H9 (cell line): ENCODE measurements around the gene GDNF. TPM values are rescaled to one million over a fixed set of nuclear protein-coding genes. Genes with fewer than 3 reads are reported as not detected.
"Not testable (repeated sequence)": the region's sequence is repeated elsewhere in the genome, so short reads cannot be mapped to it uniquely, and the experiment has no call there.

ENCODE experiments used
- DNase-seq: peaks from one replicate; pipeline ENCODE4 v3.0.0-alpha.2; 2017
- H2AFZ ChIP-seq: one replicate; pipeline ENCODE4 v1.6.1; 2013; ENCODE audit warnings: mild to moderate bottlenecking, low read length, control low read depth, moderate library complexity
- H2AK5ac ChIP-seq: 2 replicates; pipeline ENCODE4 v1.6.1; 2013; ENCODE audit warnings: low read length, control low read depth, mixed read lengths; ENCODE audit not compliant: insufficient read length
- H2BK120ac ChIP-seq: one replicate; pipeline ENCODE4 v1.6.1; 2013; ENCODE audit warnings: low read depth, mild to moderate bottlenecking, low read length, control low read depth, inconsistent platforms; ENCODE audit not compliant: poor library complexity, severe bottlenecking
- H2BK12ac ChIP-seq: 2 replicates; pipeline ENCODE4 v1.6.1; 2013; ENCODE audit warnings: low read length, control low read depth, mixed read lengths, low read depth; ENCODE audit not compliant: insufficient read length
- H2BK15ac ChIP-seq: 2 replicates; pipeline ENCODE4 v1.6.1; 2013; ENCODE audit warnings: low read depth, low read length, control low read depth
- H2BK20ac ChIP-seq: one replicate; pipeline ENCODE4 v1.6.1; 2013; ENCODE audit warnings: low read depth, mild to moderate bottlenecking, low read length, control low read depth, inconsistent platforms; ENCODE audit not compliant: poor library complexity, severe bottlenecking
- H2BK5ac ChIP-seq: 2 replicates; pipeline ENCODE4 v1.6.1; 2013; ENCODE audit warnings: low read length, control low read depth, mixed read lengths; ENCODE audit not compliant: insufficient read length
- H3K14ac ChIP-seq: 2 replicates; pipeline ENCODE4 v1.6.1; 2013; ENCODE audit warnings: low read length, control low read depth; ENCODE audit not compliant: insufficient read depth
- H3K18ac ChIP-seq: 2 replicates; pipeline ENCODE4 v1.6.1; 2013; ENCODE audit warnings: low read depth, mild to moderate bottlenecking, mixed read lengths, low read length, control low read depth; ENCODE audit not compliant: insufficient read length
- H3K23ac ChIP-seq: 2 replicates; pipeline ENCODE4 v1.6.1; 2013; ENCODE audit warnings: low read length, control low read depth, mixed read lengths, low read depth; ENCODE audit not compliant: insufficient read length
- H3K23me2 ChIP-seq: 2 replicates; pipeline ENCODE4 v1.6.1; 2013; ENCODE audit warnings: low read depth, mild to moderate bottlenecking, mixed read lengths, low read length, control low read depth; ENCODE audit not compliant: insufficient read length, poor library complexity, severe bottlenecking
- H3K27ac ChIP-seq: 2 replicates; pipeline ENCODE4 v1.5.1; 2013; ENCODE audit warnings: low read length, control low read depth, mixed read lengths, low read depth; ENCODE audit not compliant: insufficient read length
- H3K27me3 ChIP-seq: 2 replicates; pipeline ENCODE4 v1.6.1; 2013; ENCODE audit warnings: low read length, control low read depth, inconsistent platforms; ENCODE audit not compliant: insufficient read depth
- H3K4ac ChIP-seq: 2 replicates; pipeline ENCODE4 v1.6.1; 2013; ENCODE audit warnings: low read depth, mild to moderate bottlenecking, control low read depth, inconsistent platforms, low read length, moderate library complexity
- H3K4me1 ChIP-seq: 2 replicates; pipeline ENCODE4 v1.6.1; 2013; ENCODE audit warnings: low read length, control low read depth, inconsistent platforms; ENCODE audit not compliant: insufficient read depth
- H3K4me2 ChIP-seq: 2 replicates; pipeline ENCODE4 v1.6.1; 2013; ENCODE audit warnings: low read length, control low read depth, mixed read lengths; ENCODE audit not compliant: insufficient read length, insufficient read depth
- H3K56ac ChIP-seq: 2 replicates; pipeline ENCODE4 v1.6.1; 2013; ENCODE audit warnings: low read depth, mild to moderate bottlenecking, mixed read lengths, low read length, control low read depth; ENCODE audit not compliant: insufficient read length
- H3K79me1 ChIP-seq: 2 replicates; pipeline ENCODE4 v1.6.1; 2013; ENCODE audit warnings: low read depth, mild to moderate bottlenecking, moderate library complexity, low read length, control low read depth, inconsistent platforms; ENCODE audit not compliant: insufficient read depth, poor library complexity, severe bottlenecking
- H3K79me2 ChIP-seq: 2 replicates; pipeline ENCODE4 v1.6.1; 2013; ENCODE audit warnings: low read length, control low read depth, inconsistent platforms; ENCODE audit not compliant: insufficient read depth
- H3K9ac ChIP-seq: 2 replicates; pipeline ENCODE4 v1.6.1; 2013; ENCODE audit warnings: low read length, control low read depth, mixed read lengths; ENCODE audit not compliant: insufficient read length; ENCODE audit errors: extremely low read depth
- H3K9me3 ChIP-seq: one replicate; pipeline ENCODE4 v1.6.1; 2013; ENCODE audit warnings: low read depth, low read length, inconsistent platforms; ENCODE audit not compliant: control insufficient read depth
- H3T11ph ChIP-seq: one replicate; pipeline ENCODE4 v1.6.1; 2013; ENCODE audit warnings: mild to moderate bottlenecking, low read length, control low read depth, inconsistent platforms
- H4K20me1 ChIP-seq: one replicate; pipeline ENCODE4 v1.6.1; 2013; ENCODE audit not compliant: control insufficient read depth, insufficient read length, insufficient read depth
- H4K5ac ChIP-seq: 2 replicates; pipeline ENCODE4 v1.6.1; 2013; ENCODE audit warnings: low read depth, mild to moderate bottlenecking, mixed read lengths, low read length, control low read depth; ENCODE audit not compliant: insufficient read length
- H4K8ac ChIP-seq: replicated peaks from 2 replicates; pipeline ENCODE4 v1.6.1; 2013; ENCODE audit warnings: low read length, control low read depth, mixed read lengths, low read depth; ENCODE audit not compliant: insufficient read length
- H4K91ac ChIP-seq: 2 replicates; pipeline ENCODE4 v1.6.1; 2013; ENCODE audit warnings: low read depth, mild to moderate bottlenecking, moderate library complexity, mixed read lengths, low read length, control low read depth; ENCODE audit not compliant: insufficient read length
- H3K27ac Mint-ChIP-seq, 3 experiments: 2 replicates in 2 of 3; 3 replicates in 1 of 3; pipeline ENCODE4 v1.8.0; 2020 to 2021; ENCODE audit warnings: mixed read lengths in 3 of 3, mild to moderate bottlenecking in 1 of 3, moderate library complexity in 1 of 3
- H3K27me3 Mint-ChIP-seq: 2 replicates; pipeline ENCODE4 v1.8.0; 2021; ENCODE audit warnings: low read depth, mild to moderate bottlenecking, moderate library complexity, mixed read lengths
- H3K36me3 Mint-ChIP-seq, 3 experiments: 2 replicates in 2 of 3; 3 replicates in 1 of 3; pipeline ENCODE4 v1.8.0; 2020 to 2021; ENCODE audit warnings: low read depth in 3 of 3, mixed read lengths in 3 of 3; ENCODE audit not compliant: insufficient read depth in 1 of 3
- H3K4me1 Mint-ChIP-seq, 2 experiments: 2 replicates each; pipeline ENCODE4 v1.8.0; 2020; ENCODE audit warnings: mixed read lengths in 2 of 2
- H3K4me3 Mint-ChIP-seq, 2 experiments: 2 replicates in 1 of 2; 3 replicates in 1 of 2; pipeline ENCODE4 v1.8.0; 2020 to 2021; ENCODE audit warnings: mild to moderate bottlenecking in 2 of 2, mixed read lengths in 2 of 2, moderate library complexity in 1 of 2
- H3K9me3 Mint-ChIP-seq, 2 experiments: 2 replicates in 1 of 2; 3 replicates in 1 of 2; pipeline ENCODE4 v1.8.0; 2020; ENCODE audit warnings: mild to moderate bottlenecking in 2 of 2, mixed read lengths in 2 of 2, moderate library complexity in 1 of 2
- CTCF ChIP-seq: fragments of 200-600 bp; sonication (generic); conservative IDR thresholded peaks from 3 replicates; pipeline ENCODE4 v1.8.0; 2021; ENCODE audit warnings: antibody characterized with exemption, mild to moderate bottlenecking
- WGBS: extraction: QIAGEN DNeasy Blood & Tissue Kit; methylation state at CpG from one replicate; pipeline ENCODE4 v1.1.7; 2013; ENCODE audit warnings: missing lambda C conversion rate, low lambda C conversion rate, mixed read lengths; ENCODE audit not compliant: insufficient read length; ENCODE audit errors: extremely low coverage; 5-methylcytosine and 5-hydroxymethylcytosine counted together
- total RNA-seq: library from RNA; stranded (reverse); gene quantifications from 2 replicates; pipeline ENCODE4 v1.2.1, GENCODE V29; 2021

Gene GDNF
- total RNA-seq, 1 experiment from 2014 or later: not detected

GRCh38 chr5:37867654-37868053 is 27.8 kb upstream of the GDNF start:
- Histone ChIP-seq H4K5ac (no peak overlapping the region), H3K23me2 (no peaks in the 10 kb centered on the region), H2BK15ac (no peak overlapping the region), H3K9ac (no peak overlapping the region), H3T11ph (no peak overlapping the region), H3K79me2 (no peaks in the 10 kb centered on the region), H2BK20ac (no peak overlapping the region), H3K9me3 (no peaks in the 10 kb centered on the region), H3K4me1 (no peaks in the 10 kb centered on the region), H4K91ac (no peak overlapping the region), H3K14ac (no peak overlapping the region), H4K8ac (no peak overlapping the region), H3K18ac (no peak overlapping the region), H3K27me3 (no peaks in the 10 kb centered on the region), H3K56ac (no peak overlapping the region), H2AK5ac (no peak overlapping the region), H3K4ac (no peak overlapping the region), H3K23ac (no peak overlapping the region), H2BK5ac (no peak overlapping the region), H4K20me1 (no peaks in the 10 kb centered on the region), H2BK120ac (no peak overlapping the region), H3K4me2 (no peak overlapping the region), H2BK12ac (no peak overlapping the region), H3K79me1 (no peaks in the 10 kb centered on the region), H2AFZ (no peak overlapping the region), H3K27ac (no peak overlapping the region)
- H3K9me3 Mint-ChIP-seq: no peaks in the 10 kb centered on the region
- DNase-seq: no peak
- H3K27ac Mint-ChIP-seq: no peak overlapping the region
- H3K27me3 Mint-ChIP-seq: peaks cover under 1% of the 10 kb centered on the region; the same call in 1 of the 2 replicates
- H3K36me3 Mint-ChIP-seq: no peaks in the 10 kb centered on the region
- H3K4me1 Mint-ChIP-seq: no peaks in the 10 kb centered on the region
- no peak for TF ChIP-seq CTCF
- no peak overlapping the region for H3K4me3 Mint-ChIP-seq
- no CpG with 5 or more reads among the region's 3 CpGs for WGBS

- H3K79me1 ChIP-seq, H3K27me3 ChIP-seq, H4K8ac ChIP-seq, H3K4me1 ChIP-seq, H3K14ac ChIP-seq, H4K20me1 ChIP-seq, H3T11ph ChIP-seq, H3K27ac Mint-ChIP-seq, H4K91ac ChIP-seq, H3K9me3 Mint-ChIP-seq, H4K5ac ChIP-seq, H2BK5ac ChIP-seq, H3K4me2 ChIP-seq, H3K18ac ChIP-seq, H2BK20ac ChIP-seq, H2BK12ac ChIP-seq, H3K23me2 ChIP-seq, DNase-seq, H2AK5ac ChIP-seq, H2BK15ac ChIP-seq, H3K79me2 ChIP-seq, H3K27ac ChIP-seq, H3K4me3 Mint-ChIP-seq, H3K9ac ChIP-seq, H2BK120ac ChIP-seq, H3K4ac ChIP-seq, H3K23ac ChIP-seq, H3K56ac ChIP-seq, H2AFZ ChIP-seq, H3K9me3 ChIP-seq, H3K36me3 Mint-ChIP-seq, H3K27me3 Mint-ChIP-seq, H3K4me1 Mint-ChIP-seq: not testable (repeated sequence)
- no CpG with 5 or more reads among the region's 1 CpG for WGBS
Measured at GRCh38 chr5:37862907-37863306, 23.1 kb upstream of the GDNF start.
